Smooth muscle cell (in vitro differentiated cells): ENCODE measurements around the gene THOC1. TPM values are rescaled to one million over a fixed set of nuclear protein-coding genes. Genes with fewer than 3 reads are reported as not detected.

Source experiments
- DNase-seq: peaks from one replicate; lab custom pipeline; 2025; ENCODE audit not compliant: unreplicated experiment; lab: John Stamatoyannopoulos, UW
- H2AFZ ChIP-seq: fragments of 200-600 bp; sonication (generic); 2 replicates; pipeline ENCODE4 v1.6.0; 2016; ENCODE audit warnings: antibody characterized with exemption, low read depth, mild to moderate bottlenecking
- H3F3A ChIP-seq: fragments of 200-600 bp; sonication (generic); 2 replicates; pipeline ENCODE4 v1.6.0; 2017; ENCODE audit warnings: antibody characterized with exemption, low read depth
- H3K27ac ChIP-seq: fragments of 200-600 bp; sonication (generic); 2 replicates; pipeline ENCODE4 v1.5.1; 2016; ENCODE audit warnings: low read depth, mild to moderate bottlenecking
- H3K27me3 ChIP-seq: fragments of 200-600 bp; sonication (generic); 2 replicates; pipeline ENCODE4 v1.6.1; 2016; ENCODE audit warnings: low read depth, mild to moderate bottlenecking
- H3K36me3 ChIP-seq: fragments of 200-600 bp; sonication (generic); 2 replicates; pipeline ENCODE4 v1.5.1; 2016; ENCODE audit warnings: low read depth
- H3K4me1 ChIP-seq: fragments of 200-600 bp; sonication (generic); 2 replicates; pipeline ENCODE4 v1.5.1; 2016; ENCODE audit warnings: low read depth
- H3K4me2 ChIP-seq: fragments of 200-600 bp; sonication (generic); 2 replicates; pipeline ENCODE4 v1.6.0; 2016; ENCODE audit warnings: mild to moderate bottlenecking
- H3K4me3 ChIP-seq: fragments of 200-600 bp; sonication (generic); 2 replicates; pipeline ENCODE4 v1.5.1; 2016; ENCODE audit warnings: mild to moderate bottlenecking
- H3K79me2 ChIP-seq: fragments of 200-600 bp; sonication (generic); 2 replicates; pipeline ENCODE4 v1.6.0; 2016; ENCODE audit warnings: low read depth, mild to moderate bottlenecking
- H3K9ac ChIP-seq: fragments of 200-600 bp; sonication (generic); 2 replicates; pipeline ENCODE4 v1.6.0; 2016; ENCODE audit warnings: low read depth
- H3K9me3 ChIP-seq: fragments of 200-600 bp; sonication (generic); replicated peaks from 2 replicates; pipeline ENCODE4 v1.5.1; 2016; ENCODE audit warnings: low read depth
- H4K20me1 ChIP-seq: fragments of 200-600 bp; sonication (generic); 2 replicates; pipeline ENCODE4 v1.6.0; 2016; ENCODE audit warnings: low read depth
- WGBS: methylation state at CpG from one replicate; pipeline ENCODE4 v1.1.7; 2016; ENCODE audit warnings: low lambda C conversion rate; 5-methylcytosine and 5-hydroxymethylcytosine counted together
- polyA plus RNA-seq: library from polyadenylated mRNA; unstranded; fragments of >200 nt; fragmentation: Nextera tagmentation; extraction: Ambion mirVana; gene quantifications from 2 replicates; pipeline ENCODE4 v1.2.1, GENCODE V29; 2016
- total RNA-seq: library from RNA; depleted of rRNA; stranded (reverse); fragments of >200 nt; gene quantifications from 2 replicates; pipeline ENCODE4 v1.2.3, GENCODE V29; 2014
- TF ChIP-seq, protein P1 (sequence below): fragments of 200-600 bp; sonication (generic); IDR thresholded peaks from 2 replicates; pipeline ENCODE4 v1.5.1; 2017; ENCODE audit warnings: borderline replicate concordance, mild to moderate bottlenecking, antibody characterized with exemption; ENCODE audit not compliant: insufficient read depth, poor library complexity, severe bottlenecking

Gene THOC1
- total and polyA plus RNA-seq, 2 experiments from 2014 or later = 14.8 to 48.7 TPM

DNA sequence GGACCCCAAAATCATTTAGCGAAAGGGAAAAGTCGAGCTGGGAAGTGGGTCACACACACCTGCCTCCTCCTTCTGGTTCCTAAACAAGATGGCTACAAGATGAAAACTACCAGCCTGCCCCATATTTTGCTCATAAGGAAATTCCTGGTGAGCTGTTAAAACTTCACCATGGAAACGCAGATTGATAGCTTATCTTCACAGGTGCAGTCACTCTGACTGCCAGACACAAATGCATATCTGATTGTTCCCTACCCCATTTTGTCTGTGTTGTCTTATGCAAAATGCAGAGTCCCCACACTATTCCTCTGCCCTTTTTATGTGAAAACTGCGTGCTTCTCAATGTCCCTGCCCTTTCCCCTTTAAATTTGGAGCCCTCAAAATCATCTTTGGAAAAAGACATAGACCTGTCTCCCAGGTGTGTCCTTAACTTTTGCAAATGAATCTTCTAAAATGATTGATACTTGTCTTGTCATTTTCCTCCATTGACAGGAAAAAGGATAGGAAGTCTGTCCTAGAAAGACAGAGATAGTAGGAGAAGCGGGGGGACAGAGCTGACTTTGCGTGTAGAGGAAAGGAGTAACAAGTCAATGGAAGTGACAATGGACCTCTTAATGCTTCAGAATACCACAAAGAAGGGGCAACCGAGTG lies 38.9 kb upstream of the THOC1 start:
- Histone ChIP-seq H3K79me2 (no peaks in the 10 kb centered on the region), H4K20me1 (no peaks in the 10 kb centered on the region), H3K27me3 (peaks cover 23% of the 10 kb centered on the region), H3F3A (no peaks in the 10 kb centered on the region), H3K9ac (no peak overlapping the region), H2AFZ (no peak overlapping the region), H3K9me3 (no peaks in the 10 kb centered on the region), H3K4me1 (no peaks in the 10 kb centered on the region), H3K4me2 (no peak overlapping the region), H3K27ac (no peak overlapping the region), H3K4me3 (no peak overlapping the region), H3K36me3 (no peaks in the 10 kb centered on the region)
- TF ChIP-seq, protein P1, sequence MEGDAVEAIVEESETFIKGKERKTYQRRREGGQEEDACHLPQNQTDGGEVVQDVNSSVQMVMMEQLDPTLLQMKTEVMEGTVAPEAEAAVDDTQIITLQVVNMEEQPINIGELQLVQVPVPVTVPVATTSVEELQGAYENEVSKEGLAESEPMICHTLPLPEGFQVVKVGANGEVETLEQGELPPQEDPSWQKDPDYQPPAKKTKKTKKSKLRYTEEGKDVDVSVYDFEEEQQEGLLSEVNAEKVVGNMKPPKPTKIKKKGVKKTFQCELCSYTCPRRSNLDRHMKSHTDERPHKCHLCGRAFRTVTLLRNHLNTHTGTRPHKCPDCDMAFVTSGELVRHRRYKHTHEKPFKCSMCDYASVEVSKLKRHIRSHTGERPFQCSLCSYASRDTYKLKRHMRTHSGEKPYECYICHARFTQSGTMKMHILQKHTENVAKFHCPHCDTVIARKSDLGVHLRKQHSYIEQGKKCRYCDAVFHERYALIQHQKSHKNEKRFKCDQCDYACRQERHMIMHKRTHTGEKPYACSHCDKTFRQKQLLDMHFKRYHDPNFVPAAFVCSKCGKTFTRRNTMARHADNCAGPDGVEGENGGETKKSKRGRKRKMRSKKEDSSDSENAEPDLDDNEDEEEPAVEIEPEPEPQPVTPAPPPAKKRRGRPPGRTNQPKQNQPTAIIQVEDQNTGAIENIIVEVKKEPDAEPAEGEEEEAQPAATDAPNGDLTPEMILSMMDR = no peak
- 90% methylated on average over 7 of the region's 7 CpGs for WGBS
- no peak for DNase-seq

DNA sequence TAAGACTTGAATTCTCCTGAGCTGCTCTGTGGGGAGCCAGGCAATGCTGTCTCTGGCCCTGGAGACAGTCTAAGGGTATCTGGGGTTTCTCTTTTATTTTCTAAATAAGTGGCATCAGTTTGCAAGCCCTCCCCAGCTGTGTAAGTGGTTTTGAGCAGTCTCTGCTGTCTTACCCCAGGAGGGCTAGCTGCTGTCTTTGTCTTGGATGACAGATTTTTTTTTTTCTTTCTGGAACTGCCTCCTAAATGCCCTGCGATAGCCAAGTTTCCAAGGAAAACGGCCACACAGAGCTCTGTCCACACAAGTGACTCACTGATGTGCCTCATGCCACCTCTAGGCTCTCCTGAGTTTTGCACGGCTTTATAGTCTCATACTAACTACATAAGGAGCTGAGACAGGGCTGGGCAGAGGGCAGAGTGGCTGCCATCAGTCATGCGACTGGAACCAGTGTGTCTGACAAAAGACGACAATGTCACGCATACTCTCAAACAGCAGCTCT lies 37.2 kb upstream of the THOC1 start:
- no peak overlapping the region for H3K9ac ChIP-seq

DNA sequence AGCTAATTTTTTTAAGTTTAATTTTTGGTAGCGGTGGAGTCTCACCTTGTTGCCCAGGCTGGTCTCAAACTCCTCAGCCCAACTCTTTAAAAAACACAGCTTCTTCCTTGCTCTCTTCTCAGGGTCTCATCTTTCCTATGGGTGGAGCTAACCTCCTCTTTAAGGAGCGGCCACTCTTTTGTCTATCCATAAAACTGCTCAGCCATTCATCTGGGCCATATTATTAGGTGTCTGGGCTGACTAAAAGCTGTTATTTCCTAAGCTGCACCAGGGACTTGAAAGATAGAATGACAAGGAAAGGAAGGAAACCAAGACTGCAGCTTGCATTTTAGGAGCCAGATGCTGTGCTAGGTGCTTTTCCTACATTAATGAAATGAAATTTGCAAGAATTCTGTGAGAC lies 35.8 kb upstream of the THOC1 start:
- 74% methylated on average over 2 of the region's 2 CpGs for WGBS
- Histone ChIP-seq H3K4me1 (no peaks in the 10 kb centered on the region), H3F3A (no peaks in the 10 kb centered on the region), H3K4me2 (no peak overlapping the region), H3K9me3 (no peaks in the 10 kb centered on the region), H3K9ac (no peak overlapping the region), H3K36me3 (no peaks in the 10 kb centered on the region), H4K20me1 (no peaks in the 10 kb centered on the region), H3K27me3 (peaks cover 18% of the 10 kb centered on the region), H2AFZ (no peak overlapping the region), H3K27ac (no peak overlapping the region), H3K79me2 (no peaks in the 10 kb centered on the region), H3K4me3 (no peak overlapping the region)
- TF ChIP-seq, protein P1 = no peak
- DNase-seq = no peak

More for the DNA sequence above, 37.2 kb upstream of the THOC1 start:
- TF ChIP-seq, protein P1 = no peak
- DNase-seq = no peak
- no peak overlapping the region for H2AFZ ChIP-seq
- no peaks in the 10 kb centered on the region for H4K20me1 ChIP-seq
- no peaks in the 10 kb centered on the region for H3K79me2 ChIP-seq
- H3K27me3 ChIP-seq = peaks cover 23% of the 10 kb centered on the region
- no peak overlapping the region for H3K4me2 ChIP-seq
- no peaks in the 10 kb centered on the region for H3F3A ChIP-seq
- 76% methylated on average over 6 of the region's 6 CpGs for WGBS
- no peak overlapping the region for H3K27ac ChIP-seq
- no peak overlapping the region for H3K4me3 ChIP-seq
- H3K9me3 ChIP-seq = no peaks in the 10 kb centered on the region
- no peaks in the 10 kb centered on the region for H3K36me3 ChIP-seq
- no peaks in the 10 kb centered on the region for H3K4me1 ChIP-seq

DNA sequence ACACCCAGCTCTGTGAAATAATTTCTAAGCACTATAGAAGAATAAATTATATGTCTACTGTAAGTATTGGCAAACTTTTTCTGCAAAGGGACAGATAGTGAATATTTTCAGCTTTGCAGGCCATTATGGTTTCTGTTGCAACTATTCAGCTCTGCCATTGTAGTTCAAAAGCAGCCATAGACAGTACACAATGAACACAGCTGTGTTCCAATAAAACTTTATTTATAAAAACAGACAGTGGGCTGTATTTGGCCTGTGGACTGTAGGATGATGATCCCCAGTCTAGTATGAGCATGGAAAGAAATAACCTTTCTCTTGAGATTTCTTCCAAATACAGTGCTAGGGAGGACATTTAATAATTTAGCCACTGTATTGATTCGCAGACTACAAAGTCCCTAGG lies 35.2 kb upstream of the THOC1 start:
- TF ChIP-seq, protein P1 = no peak
- WGBS = 93% methylated on average over 1 of the region's 1 CpG

More for the DNA sequence above, 35.2 kb upstream of the THOC1 start:
- Histone ChIP-seq H4K20me1 (no peaks in the 10 kb centered on the region), H3K4me2 (no peak overlapping the region), H3K79me2 (no peaks in the 10 kb centered on the region), H3K9ac (no peak overlapping the region), H3K9me3 (no peaks in the 10 kb centered on the region), H3K4me1 (no peaks in the 10 kb centered on the region), H3F3A (no peaks in the 10 kb centered on the region), H3K27me3 (peaks cover 12% of the 10 kb centered on the region), H3K36me3 (no peaks in the 10 kb centered on the region), H2AFZ (no peak overlapping the region), H3K27ac (no peak overlapping the region), H3K4me3 (no peak overlapping the region)
- DNase-seq = no peak
